LoVo (cell line): Measurements from ENCODE around the gene ALK.
"Not testable (repeated sequence)": the region's sequence is repeated elsewhere in the genome, so short reads cannot be mapped to it uniquely, and the experiment has no call there.

Source experiments
- DNase-seq: peaks from one replicate; pipeline ENCODE4 v3.0.0-alpha.2; 2016; ENCODE audit warnings: low spot score

ALK gene

GRCh38 chr2:29246383-29247300 is 674.7 kb downstream of the ALK start:
- DNase-seq, result no peak

- no peak for DNase-seq
Observed at GRCh38 chr2:29245742-29246382, 675.5 kb downstream of the ALK start.

GRCh38 chr2:29245035-29245741 is 676.2 kb downstream of the ALK start:
- not testable (repeated sequence) for DNase-seq

- DNase-seq, result no peak
Observed at GRCh38 chr2:29242621-29243375, 678.6 kb downstream of the ALK start.

GRCh38 chr2:29241955-29242565 is 679.3 kb downstream of the ALK start:
- no peak for DNase-seq

- DNase-seq, result no peak
Observed at GRCh38 chr2:29241341-29241740, 680.0 kb downstream of the ALK start.

GRCh38 chr2:29240601-29241000 is 680.8 kb downstream of the ALK start:
- DNase-seq, result no peak

GRCh38 chr2:29239209-29239960 is 682.0 kb downstream of the ALK start:
- no peak for DNase-seq

- peak; percentile 12 for DNase-seq
Observed at GRCh38 chr2:29238497-29238896, 682.9 kb downstream of the ALK start.

- DNase-seq, result no peak
Observed at GRCh38 chr2:29236074-29236473, 685.3 kb downstream of the ALK start.

- DNase-seq, result no peak
Observed at GRCh38 chr2:29235411-29235810, 686.0 kb downstream of the ALK start.

- no peak for DNase-seq
Observed at GRCh38 chr2:29233428-29233827, 688.0 kb downstream of the ALK start.

GRCh38 chr2:29232041-29232440 is 689.3 kb downstream of the ALK start:
- no peak for DNase-seq

GRCh38 chr2:29229640-29230039 is 691.7 kb downstream of the ALK start:
- DNase-seq, result no peak

GRCh38 chr2:29228947-29229346 is 692.4 kb downstream of the ALK start:
- no peak for DNase-seq

GRCh38 chr2:29227935-29228675 is 693.3 kb downstream of the ALK start:
- DNase-seq, result no peak

- DNase-seq, result no peak
Observed at GRCh38 chr2:29226808-29227207, 694.6 kb downstream of the ALK start.

GRCh38 chr2:29226375-29226774 is 695.0 kb downstream of the ALK start:
- DNase-seq, result no peak

GRCh38 chr2:29225814-29226213 is 695.6 kb downstream of the ALK start:
- DNase-seq, result no peak
